Neural crest cell (in vitro differentiated cells): ENCODE data around the gene ZBTB6. TPM values are rescaled to one million over a fixed set of nuclear protein-coding genes. Genes with fewer than 3 reads are reported as not detected.

Source experiments
- DNase-seq: peaks from one replicate; pipeline ENCODE4 v3.0.0; 2021; ENCODE audit warnings: low read depth, mixed read lengths, low spot score
- H3K27ac Mint-ChIP-seq: one replicate; pipeline ENCODE4 v1.8.0; 2021; ENCODE audit warnings: mild to moderate bottlenecking, mixed read lengths; ENCODE audit not compliant: unreplicated experiment
- H3K27me3 Mint-ChIP-seq: 2 replicates; pipeline ENCODE4 v1.8.0; 2021; ENCODE audit warnings: low read depth, mild to moderate bottlenecking, mixed read lengths
- H3K36me3 Mint-ChIP-seq: 2 replicates; pipeline ENCODE4 v1.8.0; 2021; ENCODE audit warnings: low read depth, mild to moderate bottlenecking, mixed read lengths
- H3K4me1 Mint-ChIP-seq: 2 replicates; pipeline ENCODE4 v1.8.0; 2021; ENCODE audit warnings: mixed read lengths
- H3K4me3 Mint-ChIP-seq: one replicate; pipeline ENCODE4 v1.8.0; 2021; ENCODE audit warnings: mild to moderate bottlenecking, mixed read lengths
- H3K9me3 Mint-ChIP-seq: 2 replicates; pipeline ENCODE4 v1.8.0; 2021; ENCODE audit warnings: mixed read lengths
- total RNA-seq: library from RNA; stranded (reverse); gene quantifications from 2 replicates; pipeline ENCODE4 v1.2.1, GENCODE V29; 2021
- TF ChIP-seq, protein P1 (sequence below): fragments of 200-600 bp; sonication (generic); conservative IDR thresholded peaks from 2 replicates; pipeline ENCODE4 v1.5.0; 2021; ENCODE audit warnings: antibody characterized with exemption, mild to moderate bottlenecking

Gene ZBTB6
- total RNA-seq, 1 donor from 2014 or later = 8.4 TPM

DNA sequence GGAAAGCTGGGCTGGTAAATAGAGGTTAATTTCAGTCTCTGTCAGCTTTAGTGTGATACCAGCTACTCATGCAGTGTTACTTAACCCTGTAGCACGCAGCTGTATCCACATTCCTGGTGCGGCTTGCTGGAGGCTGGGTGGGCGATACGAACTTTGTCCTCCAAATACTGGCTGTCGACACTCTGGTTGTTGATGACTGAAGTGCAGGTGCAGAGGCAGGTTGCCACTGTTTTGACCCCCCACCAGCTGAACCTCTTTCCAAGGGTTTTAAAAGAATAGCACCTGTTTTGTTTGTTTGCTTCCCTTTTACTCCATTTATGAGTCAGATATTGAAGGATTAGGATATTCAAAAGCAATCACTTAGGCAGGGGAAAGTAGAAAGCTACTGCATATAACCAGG lies 23.3 kb upstream of the ZBTB6 start:
- Mint-ChIP-seq H3K4me1 (peaks cover 30% of the 10 kb centered on the region), H3K27ac (no peak overlapping the region), H3K36me3 (peaks cover 6% of the 10 kb centered on the region), H3K9me3 (no peaks in the 10 kb centered on the region), H3K27me3 (no peaks in the 10 kb centered on the region), H3K4me3 (peak overlapping the region; percentile 49)
- TF ChIP-seq, protein P1, sequence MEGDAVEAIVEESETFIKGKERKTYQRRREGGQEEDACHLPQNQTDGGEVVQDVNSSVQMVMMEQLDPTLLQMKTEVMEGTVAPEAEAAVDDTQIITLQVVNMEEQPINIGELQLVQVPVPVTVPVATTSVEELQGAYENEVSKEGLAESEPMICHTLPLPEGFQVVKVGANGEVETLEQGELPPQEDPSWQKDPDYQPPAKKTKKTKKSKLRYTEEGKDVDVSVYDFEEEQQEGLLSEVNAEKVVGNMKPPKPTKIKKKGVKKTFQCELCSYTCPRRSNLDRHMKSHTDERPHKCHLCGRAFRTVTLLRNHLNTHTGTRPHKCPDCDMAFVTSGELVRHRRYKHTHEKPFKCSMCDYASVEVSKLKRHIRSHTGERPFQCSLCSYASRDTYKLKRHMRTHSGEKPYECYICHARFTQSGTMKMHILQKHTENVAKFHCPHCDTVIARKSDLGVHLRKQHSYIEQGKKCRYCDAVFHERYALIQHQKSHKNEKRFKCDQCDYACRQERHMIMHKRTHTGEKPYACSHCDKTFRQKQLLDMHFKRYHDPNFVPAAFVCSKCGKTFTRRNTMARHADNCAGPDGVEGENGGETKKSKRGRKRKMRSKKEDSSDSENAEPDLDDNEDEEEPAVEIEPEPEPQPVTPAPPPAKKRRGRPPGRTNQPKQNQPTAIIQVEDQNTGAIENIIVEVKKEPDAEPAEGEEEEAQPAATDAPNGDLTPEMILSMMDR = no peak
- DNase-seq = no peak

- peaks cover 21% of the 10 kb centered on the region for H3K4me1 Mint-ChIP-seq
- H3K4me3 Mint-ChIP-seq = no peak within 1 kb of the TSS
- no peaks in the 10 kb centered on the region for H3K27me3 Mint-ChIP-seq
- peaks cover 3% of the 10 kb centered on the region for H3K36me3 Mint-ChIP-seq
- TF ChIP-seq, protein P1 = no peak
- peak within 1 kb of the TSS; percentile 97 for H3K27ac Mint-ChIP-seq
- no peaks in the 10 kb centered on the region for H3K9me3 Mint-ChIP-seq
- DNase-seq = peak; percentile 84
Observed at GRCh38 chr9:122931226-122932121, 18.4 kb upstream of the ZBTB6 start, which contains the start of gene ZBTB26. Gene ZBTB26 (minus strand): TSS chr9:122931512. CDS start chr9:122919934, 11,578 bp downstream.

DNA sequence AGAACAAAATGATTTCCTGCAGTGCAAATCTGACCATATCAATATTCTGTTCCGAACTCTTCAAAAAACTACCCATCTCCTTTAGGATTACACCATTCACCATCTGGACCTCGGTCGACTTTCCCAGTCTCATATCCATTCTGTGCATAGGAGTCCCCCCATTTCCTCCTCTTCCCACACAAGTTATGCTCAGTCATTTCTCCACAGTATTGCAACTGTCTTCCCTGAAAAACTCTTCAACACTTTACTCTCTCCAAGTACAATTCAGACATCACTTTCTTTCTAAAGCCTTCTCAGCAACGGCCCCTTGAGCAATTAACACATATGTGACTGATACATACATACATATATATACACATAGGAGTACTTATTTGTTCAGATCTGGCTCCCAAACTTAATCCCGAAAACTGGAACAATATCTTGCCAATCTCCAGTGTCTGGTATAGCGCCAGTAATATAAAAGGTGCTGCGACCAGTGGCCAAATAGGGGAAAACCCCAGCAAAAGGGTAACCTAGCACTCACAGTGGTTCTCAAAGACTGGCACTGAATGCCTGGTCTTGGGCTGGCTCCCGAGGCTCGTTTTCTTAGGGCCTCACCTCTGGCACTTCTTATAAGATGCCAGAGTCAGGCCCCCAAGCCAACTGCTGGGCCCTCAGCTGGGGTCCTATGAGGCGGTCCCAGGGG lies 17.6 kb upstream of the ZBTB6 start:
- H3K36me3 Mint-ChIP-seq = peaks cover 3% of the 10 kb centered on the region
- TF ChIP-seq, protein P1 = peak; percentile 27
- H3K9me3 Mint-ChIP-seq = no peaks in the 10 kb centered on the region
- H3K27ac Mint-ChIP-seq = no peak overlapping the region
- H3K4me1 Mint-ChIP-seq = peaks cover 21% of the 10 kb centered on the region
- DNase-seq = no peak
- H3K4me3 Mint-ChIP-seq = no peak overlapping the region
- H3K27me3 Mint-ChIP-seq = no peaks in the 10 kb centered on the region

DNA sequence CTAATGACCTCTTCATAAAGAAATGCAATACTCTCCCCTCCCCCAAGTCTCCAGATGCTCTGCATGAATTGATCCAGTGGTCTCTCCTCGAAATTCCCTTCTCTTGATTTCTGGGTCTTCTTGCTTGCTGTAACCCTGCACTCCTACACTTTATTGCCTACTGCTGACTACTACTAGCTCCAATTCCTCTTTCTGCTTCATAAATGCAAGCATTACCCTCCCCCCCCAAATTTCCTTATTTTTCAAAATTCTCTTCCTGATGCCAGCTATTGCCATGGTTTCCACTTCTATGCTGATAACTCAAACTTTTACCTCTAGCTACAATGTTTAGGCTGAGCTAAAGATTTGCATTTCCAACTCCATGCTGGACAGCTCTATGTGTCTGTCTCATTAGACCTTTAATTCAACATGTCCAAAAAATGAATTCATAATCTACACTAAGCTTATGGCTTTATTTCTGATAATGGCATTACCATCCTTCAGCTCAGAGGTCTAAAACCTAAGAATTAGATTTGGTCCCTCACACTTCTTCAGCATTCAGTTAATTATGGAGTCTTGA lies 16.8 kb upstream of the ZBTB6 start:
- H3K27me3 Mint-ChIP-seq = no peaks in the 10 kb centered on the region
- H3K4me3 Mint-ChIP-seq = no peak overlapping the region
- H3K9me3 Mint-ChIP-seq = no peaks in the 10 kb centered on the region
- DNase-seq = no peak
- H3K36me3 Mint-ChIP-seq = peaks cover 1% of the 10 kb centered on the region
- H3K4me1 Mint-ChIP-seq = peaks cover 18% of the 10 kb centered on the region
- H3K27ac Mint-ChIP-seq = no peak overlapping the region
- TF ChIP-seq, protein P1 = no peak

DNA sequence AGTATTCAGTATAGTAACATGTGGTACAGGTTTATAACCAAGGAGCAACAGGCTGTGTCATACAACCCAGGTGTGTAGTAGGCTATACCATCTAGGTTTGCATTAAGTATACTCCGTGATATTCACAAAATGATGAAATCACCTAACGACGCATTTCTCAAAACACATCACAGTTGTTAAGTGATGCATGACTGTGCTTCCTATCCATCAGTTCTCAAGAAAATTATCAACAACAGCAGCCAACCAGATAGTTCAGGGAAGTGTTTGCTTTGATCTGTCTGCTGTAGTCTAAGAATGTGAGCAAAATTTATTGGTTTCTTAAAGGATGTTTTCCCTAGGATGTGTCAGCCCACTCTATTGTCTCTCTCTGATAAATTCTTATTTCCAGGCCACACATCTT lies 10.8 kb upstream of the ZBTB6 start:
- DNase-seq = no peak
- Mint-ChIP-seq H3K36me3 (no peaks in the 10 kb centered on the region), H3K27me3 (no peaks in the 10 kb centered on the region), H3K27ac (no peak overlapping the region), H3K4me1 (peaks cover 8% of the 10 kb centered on the region), H3K9me3 (no peaks in the 10 kb centered on the region), H3K4me3 (no peak overlapping the region)
- TF ChIP-seq, protein P1 = no peak
